GM12875 (cell line): ENCODE results near the gene AGAP1.

Experiments used
- H3K4me3 ChIP-seq: one replicate; pipeline ENCODE4 v1.5.1; 2011; ENCODE audit warnings: low read depth, low read length, control low read depth
- TF ChIP-seq, protein P1 (sequence below): IDR thresholded peaks from 2 replicates; pipeline ENCODE4 v1.5.1; 2011; ENCODE audit warnings: low read depth, mild to moderate bottlenecking, control low read depth, inconsistent platforms, low read length, moderate library complexity, borderline replicate concordance; ENCODE audit not compliant: insufficient read depth

The AGAP1 gene

DNA sequence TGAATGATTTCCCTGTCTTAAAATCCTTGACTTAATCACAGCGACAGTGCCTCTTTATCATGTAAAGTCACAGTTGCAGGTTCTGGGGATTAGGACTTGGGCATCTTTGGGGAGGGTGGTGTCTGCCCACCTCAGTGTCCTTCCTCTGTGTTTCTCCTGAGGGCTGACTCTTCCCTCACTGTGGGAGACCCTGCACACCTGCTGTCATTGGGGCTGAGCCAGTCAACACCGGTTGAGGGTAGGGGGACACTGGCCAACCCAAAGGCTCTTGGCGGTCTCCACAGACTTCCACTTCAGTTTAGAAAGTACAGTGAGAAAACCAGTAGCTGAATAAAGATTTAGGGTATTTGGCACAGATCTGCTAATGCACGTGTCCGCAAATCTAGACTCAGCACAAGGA is 36.9 kb downstream of the AGAP1 start:
- H3K4me3 ChIP-seq, result no peak overlapping the region
- TF ChIP-seq, protein P1, sequence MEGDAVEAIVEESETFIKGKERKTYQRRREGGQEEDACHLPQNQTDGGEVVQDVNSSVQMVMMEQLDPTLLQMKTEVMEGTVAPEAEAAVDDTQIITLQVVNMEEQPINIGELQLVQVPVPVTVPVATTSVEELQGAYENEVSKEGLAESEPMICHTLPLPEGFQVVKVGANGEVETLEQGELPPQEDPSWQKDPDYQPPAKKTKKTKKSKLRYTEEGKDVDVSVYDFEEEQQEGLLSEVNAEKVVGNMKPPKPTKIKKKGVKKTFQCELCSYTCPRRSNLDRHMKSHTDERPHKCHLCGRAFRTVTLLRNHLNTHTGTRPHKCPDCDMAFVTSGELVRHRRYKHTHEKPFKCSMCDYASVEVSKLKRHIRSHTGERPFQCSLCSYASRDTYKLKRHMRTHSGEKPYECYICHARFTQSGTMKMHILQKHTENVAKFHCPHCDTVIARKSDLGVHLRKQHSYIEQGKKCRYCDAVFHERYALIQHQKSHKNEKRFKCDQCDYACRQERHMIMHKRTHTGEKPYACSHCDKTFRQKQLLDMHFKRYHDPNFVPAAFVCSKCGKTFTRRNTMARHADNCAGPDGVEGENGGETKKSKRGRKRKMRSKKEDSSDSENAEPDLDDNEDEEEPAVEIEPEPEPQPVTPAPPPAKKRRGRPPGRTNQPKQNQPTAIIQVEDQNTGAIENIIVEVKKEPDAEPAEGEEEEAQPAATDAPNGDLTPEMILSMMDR, result no peak

DNA sequence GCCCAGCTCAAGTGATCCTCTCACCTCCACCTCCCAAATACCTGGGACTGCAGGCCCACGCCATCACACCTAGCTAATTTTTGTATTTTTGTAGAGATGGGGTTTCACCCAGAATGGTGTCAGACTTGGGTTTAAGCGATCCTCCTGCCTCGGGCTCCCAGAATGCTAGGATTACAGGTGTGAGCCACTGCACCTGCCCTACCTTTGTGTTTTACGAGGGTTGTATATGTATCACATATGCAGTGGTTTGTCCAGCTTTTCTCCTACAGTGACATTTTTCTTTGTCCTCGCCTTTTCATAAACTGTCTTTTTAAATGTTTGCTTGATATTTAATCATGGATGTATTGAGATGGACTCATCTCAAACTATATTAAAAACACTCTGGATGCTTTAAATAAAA is 38.5 kb downstream of the AGAP1 start:
- TF ChIP-seq, protein P1, result no peak
- no peak overlapping the region for H3K4me3 ChIP-seq

DNA sequence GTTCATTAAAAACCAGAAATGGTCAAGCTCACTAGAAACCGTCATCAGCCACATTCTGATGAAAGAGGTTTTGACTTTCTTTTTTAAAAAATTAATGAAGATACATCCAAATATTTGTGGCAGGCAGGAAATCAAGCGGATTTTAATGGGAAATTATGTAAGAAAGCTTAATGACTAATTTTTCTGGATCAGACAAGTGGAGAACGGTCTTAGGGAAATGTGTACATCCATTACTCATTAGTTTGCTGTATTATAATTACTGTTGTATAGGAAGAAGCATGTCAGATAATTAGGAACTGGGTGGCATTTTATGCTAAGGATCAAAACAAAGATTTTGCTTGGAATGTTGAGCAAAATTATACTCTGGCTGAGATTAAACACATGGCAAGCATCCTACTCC is 39.4 kb downstream of the AGAP1 start:
- H3K4me3 ChIP-seq, result no peak overlapping the region
- TF ChIP-seq, protein P1, result no peak

DNA sequence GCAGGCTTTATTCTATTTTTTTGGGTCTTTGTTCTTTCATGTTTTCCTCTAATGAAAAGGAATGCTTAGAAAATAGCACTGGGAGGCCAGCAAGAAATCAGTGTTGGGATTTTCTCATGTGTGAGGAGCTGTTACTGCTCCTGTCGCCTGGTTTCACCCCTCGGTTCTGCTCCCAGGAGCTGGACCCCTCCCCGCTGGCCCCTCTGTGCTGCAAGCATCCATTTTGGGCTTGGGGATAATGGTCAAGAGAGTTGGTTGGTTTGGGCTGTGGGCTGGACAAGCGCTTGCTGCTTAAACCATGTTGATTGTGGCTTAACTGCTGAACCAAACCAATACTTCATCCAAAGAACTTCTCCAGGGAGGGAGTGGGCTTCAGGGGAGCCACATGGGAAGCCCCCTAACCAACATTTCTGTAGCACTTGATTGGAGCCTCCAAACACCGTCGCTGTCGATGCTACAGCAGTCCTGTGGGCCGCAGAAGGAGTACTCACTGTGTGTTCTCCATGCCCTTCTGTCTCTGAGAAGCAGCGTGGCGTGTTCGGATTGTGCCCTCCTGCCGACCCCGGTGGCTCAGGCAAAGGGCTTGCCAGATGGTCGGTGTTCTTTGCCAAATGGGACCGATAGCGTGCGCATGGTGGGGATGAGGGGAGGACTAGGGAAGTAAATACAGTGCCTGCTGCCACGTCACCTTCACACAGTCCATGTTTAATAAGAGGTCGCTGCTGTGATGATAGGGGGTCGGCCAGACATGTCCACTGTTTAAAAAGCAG is 40.0 kb downstream of the AGAP1 start:
- H3K4me3 ChIP-seq, result no peak overlapping the region
- TF ChIP-seq, protein P1, result no peak

DNA sequence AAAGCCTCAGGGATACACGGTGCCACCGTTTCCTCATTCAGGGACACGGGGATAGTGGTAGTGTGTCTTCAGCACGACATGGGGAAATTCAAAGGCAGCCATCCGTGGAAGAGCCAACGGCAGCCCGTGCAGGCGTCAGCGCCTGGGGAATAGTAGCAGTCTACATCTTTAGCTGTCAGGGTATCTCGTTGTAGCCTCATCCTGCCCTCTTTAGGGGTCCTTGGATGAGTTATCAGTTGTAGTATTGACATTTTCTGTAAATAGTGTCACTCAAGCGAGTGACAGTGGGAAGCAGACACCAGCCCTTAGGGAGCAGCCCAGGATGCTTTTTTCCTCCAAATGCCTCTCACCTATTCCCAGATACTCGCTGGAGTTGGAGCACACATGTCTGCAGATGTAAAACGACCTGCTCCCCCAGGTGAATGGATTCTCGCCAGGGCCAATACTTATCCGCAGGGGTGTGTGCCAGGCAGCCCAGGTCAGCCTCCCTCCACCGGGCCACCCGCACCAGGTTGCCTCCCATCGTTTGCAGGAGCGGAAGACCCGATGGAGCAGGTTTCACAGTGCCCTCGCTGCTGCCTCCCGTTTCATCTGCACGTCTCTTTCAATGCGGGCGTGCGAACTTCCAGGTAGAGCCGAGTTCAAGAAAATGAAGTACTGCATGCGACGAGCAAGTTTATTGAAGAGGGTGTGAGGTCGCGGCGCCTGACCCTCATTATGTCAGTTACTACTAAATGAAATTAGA is 41.0 kb downstream of the AGAP1 start:
- TF ChIP-seq, protein P1, result no peak
- no peak overlapping the region for H3K4me3 ChIP-seq

DNA sequence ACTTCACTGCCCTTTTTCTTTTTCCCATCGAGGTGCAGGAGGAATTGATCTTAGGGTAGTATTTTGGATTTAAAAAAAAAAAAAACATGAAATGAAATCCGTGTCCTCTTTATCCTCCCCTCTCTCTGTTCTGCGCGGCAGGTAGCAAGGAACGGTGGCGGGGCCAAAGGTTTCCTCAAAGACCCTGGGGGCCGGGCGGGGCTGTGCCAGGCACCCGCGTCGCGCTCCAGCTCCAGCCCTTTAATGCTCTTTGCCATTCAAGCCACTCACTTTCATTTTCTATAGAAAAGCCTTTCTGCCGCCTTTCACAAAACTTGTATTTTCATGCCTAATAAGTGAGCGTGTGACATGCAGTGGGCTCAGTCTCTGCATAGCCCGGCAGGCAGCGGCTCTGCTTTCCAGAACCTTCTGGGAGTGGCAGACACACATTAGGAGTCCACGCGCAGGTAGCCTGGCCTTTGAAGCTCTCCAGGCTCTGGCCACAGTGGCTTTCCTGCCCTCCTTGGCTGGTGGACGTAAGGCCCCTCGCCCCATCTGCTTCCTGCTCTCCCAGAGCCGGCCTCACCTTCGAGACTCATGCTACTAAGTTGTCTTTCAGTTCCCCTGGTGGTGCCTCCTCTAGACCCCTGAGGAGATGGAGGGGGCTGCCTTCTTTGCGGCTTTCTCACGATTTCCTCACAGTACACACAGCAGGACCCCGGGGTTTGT is 41.7 kb downstream of the AGAP1 start:
- TF ChIP-seq, protein P1, result no peak
- no peak overlapping the region for H3K4me3 ChIP-seq
